GM21515 (cell line): ENCODE data around the gene GRK3.
"Not testable (repeated sequence)": the region's sequence is repeated elsewhere in the genome, so short reads cannot be mapped to it uniquely, and the experiment has no call there.

ENCODE experiments used
- ATAC-seq: cut with Tn5 transposase; IDR thresholded peaks from one replicate; pipeline ENCODE4 v1.9.1; 2021; ENCODE audit not compliant: unreplicated experiment

Gene GRK3

DNA sequence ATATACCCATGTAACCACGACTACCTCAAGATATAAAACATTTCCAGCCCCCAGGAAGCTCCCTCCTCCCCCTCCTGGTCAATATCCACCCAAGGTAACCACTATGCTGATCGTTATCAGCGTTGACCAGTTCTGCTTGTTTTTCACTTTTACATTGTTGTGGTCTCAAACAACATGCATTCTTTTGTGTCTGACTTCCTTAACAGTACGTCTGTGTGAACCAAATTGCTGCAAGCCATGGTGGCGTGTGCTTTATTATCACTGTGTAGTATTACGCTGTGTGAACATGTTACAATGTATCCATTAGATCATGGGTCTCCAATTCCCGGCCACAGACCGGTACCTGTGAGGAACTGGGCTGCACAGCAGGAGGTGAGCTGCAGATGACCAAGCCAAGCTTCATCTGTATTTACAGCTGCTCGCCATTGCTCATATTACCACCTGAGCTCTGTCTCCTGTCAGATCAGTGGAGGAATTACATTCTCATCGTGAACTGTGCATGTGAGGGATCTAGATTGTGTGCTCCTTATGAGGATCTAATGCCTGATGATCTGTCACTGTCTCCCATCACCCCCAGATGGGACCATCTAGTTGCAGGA, 15.5 kb upstream of the GRK3 start:
- ATAC-seq, result no peak

DNA sequence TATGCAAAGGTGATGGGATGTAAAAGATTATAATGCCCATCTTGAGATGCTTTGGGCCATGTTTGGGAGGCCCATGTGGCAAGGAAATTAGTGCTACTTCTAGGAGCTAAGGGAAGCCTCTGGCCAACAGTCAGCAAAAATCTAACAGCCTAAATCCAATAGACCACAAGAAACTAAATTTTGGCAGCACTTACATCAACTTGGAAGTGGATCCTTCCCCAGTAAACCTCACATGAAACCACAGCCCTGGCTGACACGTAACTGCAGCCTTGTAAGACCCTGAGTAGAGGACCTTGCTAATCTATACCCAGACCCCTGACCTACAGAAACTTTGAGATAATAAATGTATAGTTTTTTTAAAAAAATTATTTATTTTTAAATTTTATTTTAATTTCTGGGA, 13.1 kb upstream of the GRK3 start:
- ATAC-seq, result no peak

DNA sequence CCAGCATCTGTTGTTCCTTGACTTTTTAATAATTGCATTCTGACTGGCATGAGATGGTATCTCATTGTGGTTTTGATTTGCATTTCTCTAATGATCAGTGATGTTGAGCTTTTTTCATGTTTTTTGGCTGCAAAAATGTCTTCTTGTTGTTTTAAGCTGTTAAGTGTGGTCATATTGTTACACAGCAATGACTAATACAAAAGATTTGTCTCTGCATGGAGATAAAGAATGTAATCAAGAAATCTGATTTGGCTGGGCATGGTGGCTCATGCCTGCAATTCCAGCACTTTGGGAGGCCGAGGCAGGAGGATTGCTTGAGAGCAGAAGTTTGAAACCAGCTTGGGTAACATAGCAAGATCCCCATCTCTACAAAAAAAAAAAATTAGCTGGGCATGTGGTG, 12.1 kb upstream of the GRK3 start:
- not testable (repeated sequence) for ATAC-seq

DNA sequence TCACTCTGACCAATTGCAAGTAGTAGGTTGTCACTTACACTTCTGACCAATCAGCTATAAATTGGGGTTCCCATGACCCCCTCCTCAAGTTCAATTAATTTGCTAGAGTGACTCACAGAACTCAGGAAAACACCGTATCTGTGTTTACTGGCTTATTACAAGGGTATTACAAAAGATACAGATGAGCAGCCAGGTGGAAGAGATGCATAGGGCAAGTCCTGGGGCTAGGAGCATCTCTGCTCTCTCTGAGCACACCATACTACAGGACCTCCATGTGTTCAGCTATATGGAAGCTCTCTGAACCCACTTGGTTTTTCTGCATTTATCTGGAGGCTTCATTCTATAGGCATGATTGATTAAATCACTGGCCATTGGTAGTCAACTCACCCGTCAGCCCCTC, 11.3 kb upstream of the GRK3 start:
- no peak for ATAC-seq

DNA sequence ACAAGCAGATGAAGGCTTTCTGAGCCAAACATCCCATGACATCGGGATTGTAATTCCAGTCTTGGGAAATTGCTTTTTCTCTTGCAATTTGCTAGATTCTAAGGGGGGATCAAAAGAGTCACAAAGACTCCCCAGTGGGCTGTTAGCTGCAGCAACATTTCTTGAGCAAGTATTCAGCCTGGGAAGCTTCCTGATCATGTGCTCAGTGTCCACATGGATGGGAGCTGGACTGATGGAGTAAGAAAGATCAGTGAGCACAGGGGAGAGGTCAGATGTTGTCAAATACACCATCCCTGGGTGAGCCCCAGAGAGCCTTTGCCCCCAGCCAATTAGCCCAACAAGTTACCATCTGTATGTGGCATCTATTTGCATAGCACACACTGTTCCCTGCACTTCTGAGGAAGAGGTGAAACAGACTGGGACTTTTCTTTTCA, 10.2 kb upstream of the GRK3 start:
- no peak for ATAC-seq

DNA sequence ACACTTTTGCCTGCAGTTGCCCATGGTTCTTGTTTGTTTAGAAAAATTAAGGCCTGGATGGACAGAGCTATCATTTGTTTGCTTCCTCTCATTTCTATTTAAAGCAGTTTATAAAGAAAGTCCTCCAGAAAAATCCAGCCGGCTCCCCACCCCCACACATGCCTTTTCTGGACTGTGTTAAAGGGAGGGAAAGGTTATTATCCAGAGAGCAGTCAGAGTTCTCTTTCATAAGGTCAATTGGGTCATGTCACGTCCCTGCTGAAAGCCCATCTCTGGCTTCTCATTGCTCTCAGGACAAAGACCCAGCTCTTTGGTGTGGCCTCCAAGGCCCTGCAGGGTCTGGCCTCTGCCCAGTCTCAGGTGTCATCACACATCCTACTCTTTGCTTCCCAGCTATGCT, 9.8 kb upstream of the GRK3 start:
- ATAC-seq, result no peak

DNA sequence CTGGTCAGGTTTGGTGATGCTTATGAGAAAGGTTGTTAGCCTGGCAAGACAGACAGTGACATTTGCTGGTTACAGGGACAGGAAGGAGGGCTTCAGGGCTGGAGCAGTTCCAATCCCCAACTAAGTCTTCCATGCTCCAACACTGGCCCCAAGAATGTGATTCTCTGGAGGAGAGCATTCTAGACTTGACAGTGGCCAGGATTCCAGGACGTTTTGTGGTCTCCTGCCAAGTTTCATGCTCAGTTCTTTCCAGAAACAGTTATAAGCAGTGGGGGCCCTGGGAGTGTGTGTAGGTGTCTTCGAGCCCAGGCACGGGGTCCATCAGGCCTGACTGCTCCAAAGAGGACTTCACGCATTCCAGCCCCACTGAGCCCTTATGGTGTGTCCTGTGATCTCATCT, 8.9 kb upstream of the GRK3 start:
- no peak for ATAC-seq

DNA sequence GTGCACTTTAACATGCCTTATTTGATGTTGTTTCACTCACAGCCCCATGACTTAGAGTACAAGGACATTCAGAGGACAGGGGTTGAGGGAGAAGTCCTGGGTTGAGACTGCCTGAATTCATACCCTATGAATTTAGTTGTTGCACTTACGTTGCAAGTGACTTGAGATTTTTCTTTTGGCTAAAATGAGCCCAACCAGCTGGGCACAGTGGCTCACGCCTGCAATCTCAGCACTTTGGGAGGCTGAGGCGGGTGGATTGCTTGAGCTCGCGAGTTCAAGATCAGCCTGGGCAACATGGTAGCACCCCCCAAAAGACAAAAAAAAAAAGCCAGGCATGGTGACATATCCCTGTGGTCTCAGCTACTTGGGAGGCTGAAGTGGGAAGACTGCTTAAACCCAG, 7.3 kb upstream of the GRK3 start:
- no peak for ATAC-seq

DNA sequence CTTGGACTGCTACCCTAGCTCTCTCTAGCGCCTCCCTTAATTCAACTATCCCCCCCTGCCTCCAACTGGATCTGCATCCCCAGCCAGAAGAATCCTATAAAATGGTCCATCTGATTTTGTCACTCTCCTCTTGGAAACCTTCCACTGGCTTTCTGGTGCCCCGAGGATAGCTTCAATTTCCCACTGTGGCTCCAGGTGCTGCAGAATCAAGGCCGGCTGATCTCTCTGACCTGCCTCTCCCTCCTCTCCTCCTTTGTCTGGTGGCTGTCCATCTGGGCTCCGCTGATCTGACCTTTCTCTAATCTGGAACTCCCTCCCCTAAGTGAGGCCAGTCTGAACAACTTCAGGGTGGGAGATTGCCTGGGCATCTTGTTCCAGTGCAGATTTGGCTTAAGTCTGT, 6.1 kb upstream of the GRK3 start:
- no peak for ATAC-seq

DNA sequence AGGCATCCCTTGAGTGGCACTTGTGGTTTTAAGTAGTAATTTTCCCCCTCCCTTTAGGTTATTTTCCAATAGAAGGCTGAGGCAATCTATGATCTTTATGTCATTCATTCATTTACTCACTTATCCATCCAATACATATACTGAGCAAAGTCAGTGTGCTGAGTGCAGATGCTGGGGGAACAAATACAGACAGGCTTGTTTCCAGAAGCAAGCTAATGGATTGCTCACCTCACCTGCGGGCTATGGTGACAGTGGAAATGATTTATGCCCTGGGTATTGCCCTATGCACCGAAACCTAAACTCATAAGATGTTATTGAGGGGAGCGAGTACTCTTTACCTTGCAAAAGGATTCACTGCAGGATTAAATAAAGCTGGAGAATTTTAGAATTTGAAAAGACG, 4.6 kb upstream of the GRK3 start:
- ATAC-seq, result not testable (repeated sequence)

DNA sequence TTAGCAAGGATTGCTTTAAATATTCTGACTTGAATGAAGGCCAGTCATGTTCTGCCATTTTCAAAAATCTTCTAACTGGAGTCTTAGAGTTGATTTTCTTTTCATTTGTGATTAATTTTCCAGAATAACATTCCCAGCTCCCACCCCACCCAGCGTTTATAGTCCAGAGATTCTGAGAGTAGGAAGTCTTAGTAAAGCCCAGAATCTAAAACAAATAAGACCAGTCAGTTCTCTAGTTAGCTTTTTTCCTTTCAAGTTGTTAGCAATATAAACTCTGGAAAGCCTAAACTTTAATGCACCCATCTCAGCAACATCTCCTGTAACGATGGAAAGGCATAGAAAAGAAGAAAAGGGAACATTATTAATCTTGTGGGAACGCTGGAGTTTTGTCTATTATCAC, 3.3 kb upstream of the GRK3 start:
- ATAC-seq, result not testable (repeated sequence)

DNA sequence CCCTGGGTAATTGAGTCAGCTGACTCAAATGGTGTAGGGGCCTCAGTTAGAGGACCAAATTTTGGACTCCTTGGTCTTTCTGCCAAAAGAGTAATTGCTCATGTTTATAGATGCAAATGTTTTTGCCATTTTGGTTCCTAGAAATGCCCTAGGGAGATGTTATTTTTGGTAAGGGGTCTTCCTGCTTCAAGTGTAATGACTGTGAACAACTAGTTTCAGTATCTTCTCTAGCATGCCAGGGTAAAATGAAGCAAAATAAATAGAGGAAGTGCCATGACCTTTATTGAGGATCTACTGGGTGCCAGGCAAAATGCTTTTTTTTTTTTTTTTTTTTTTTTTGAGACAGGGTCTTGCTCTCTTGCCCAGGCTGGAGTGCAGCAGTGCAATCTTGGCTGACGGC, 2.5 kb upstream of the GRK3 start:
- not testable (repeated sequence) for ATAC-seq

DNA sequence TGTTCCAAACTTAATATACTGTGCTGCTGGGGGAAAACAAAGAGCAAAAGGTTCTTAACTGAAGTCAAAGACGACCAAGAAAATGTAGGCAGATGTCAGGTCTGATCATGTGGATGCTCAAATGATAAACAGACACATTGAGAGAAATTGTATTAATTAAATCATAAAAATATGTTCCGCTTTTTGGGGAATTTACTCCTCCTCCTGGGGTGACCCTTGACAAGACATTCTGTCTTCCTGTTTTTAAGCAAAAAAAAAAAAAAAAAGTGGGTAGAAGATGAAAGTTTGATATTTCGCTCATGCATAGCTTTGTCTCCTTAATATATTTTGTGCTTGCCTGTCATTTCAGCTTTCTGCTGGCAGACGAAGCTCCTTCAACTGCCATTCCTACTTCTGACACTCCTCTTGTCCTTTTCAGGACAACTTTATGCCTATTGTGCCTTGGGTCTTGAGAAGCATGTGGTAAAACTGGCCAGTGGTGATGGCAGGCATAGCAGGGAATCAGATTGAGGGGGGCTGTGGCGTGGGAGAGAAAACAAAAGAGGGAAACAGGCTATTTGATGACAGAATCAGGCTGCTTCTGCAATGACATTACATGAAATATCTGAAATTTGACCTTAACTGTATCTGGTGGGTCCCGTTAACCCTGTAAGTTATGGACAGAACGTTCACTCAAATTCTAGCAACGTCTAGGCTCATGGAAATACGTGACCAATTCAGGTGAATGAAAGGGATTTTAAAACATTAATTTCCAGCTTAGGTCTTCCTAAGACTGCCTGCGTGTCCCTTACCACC, 1.3 kb upstream of the GRK3 start:
- not testable (repeated sequence) for ATAC-seq

DNA sequence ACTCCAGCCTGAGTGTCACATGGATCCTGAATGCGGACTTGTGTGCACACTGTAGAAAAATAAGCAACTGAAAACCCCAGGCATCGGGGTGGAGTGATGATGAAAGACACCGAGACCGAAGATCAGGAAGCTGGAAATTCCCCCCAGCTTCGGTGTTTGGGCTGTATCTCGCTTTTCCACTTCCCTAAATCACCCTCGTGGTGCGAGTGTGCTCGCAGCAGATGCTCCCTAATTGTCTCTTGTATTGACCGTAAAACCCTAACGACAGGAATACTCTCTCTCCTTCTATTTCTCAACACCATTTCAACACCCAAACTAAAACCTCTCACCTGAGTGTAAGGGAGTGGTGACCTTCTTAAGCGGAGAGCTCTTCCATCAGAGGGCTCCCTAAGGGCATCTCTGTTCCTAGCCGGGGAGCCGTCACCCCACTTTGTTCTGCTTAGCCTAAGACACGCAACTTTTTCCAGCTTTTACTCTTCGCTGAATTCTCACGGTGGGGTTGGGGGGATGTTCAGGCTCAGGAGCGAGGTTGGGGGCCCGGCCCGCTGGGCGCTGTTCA, 635 bp upstream of the GRK3 start:
- no peak for ATAC-seq

DNA sequence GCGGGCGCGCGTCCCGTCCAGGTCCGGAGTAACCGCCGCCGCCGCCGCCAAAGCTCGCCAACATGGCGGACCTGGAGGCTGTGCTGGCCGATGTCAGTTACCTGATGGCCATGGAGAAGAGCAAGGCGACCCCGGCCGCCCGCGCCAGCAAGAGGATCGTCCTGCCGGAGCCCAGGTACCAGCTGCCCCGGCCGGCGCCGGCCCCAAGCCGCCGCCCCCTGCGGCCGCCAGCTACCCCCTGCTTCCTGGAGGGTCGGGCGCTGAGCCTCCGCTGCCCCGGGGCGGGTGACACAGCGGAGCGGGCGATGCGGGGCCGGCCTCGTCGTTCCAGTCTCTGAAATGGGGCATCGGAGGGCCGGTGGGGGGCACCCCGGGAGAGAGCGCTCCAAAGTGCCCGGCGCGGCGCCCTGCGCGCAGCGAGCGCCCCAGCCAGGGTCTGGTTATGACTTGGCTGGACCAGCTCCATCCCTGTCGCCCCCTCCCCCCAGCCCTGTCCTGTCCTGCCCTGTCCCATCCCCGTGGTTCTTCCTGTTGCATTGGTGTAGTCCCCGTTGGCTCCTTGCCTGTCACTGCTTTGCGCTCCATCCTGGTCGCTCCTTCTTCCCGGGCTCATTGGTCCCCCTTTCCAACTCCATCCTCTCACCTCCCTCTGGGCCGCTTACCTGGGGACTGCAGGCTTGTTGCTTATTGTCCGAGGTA, 653 bp downstream of the GRK3 start:
- no peak for ATAC-seq

DNA sequence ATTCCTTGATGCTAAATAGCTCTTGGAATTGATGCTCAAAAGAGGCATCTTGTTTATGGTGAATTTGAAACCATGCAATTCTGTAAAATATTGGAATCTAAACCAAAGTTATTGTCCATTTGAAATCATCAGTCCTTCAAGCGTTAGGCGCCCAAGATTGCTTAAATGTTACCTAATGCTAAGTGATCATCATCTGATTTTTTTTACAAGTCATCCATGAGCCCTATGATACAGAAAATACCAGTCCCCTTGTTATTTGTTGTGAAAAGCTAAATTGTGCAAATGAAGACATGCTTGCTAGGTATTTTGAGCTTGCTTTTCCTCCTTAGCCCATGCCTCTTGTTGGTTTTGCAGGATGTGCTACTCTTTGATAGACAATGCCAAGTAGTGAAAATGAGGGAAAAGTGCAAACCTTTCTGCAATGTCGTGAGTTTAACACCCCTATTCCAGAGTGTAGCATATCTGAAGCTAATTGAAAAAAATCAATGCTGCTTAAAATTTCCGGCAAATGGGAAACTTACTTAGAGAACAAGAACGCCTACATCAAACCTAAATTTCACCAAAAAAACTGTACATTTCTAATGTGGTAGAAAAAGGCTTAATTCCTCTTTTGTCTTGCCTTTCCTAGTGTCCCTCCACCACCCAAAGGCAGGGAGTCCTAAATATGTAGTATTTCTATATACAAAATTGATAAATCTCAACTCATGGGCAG, 1.9 kb downstream of the GRK3 start:
- ATAC-seq, result no peak

DNA sequence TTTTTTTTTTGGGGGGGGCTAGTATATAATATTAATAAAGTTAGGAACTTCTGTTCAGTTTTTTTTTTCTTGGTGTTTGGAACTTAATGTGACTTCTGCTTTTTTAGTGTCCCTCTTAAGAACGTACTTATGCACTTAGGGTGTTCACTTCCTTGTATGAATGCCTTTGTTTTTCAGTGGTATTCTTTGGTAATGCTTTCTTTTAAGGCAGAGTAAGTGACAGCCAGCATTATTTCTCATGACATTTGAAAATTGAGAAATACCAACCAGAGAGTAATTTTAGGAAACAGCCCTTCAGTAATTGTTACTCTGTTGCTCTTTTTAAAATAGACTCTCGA, 2.4 kb downstream of the GRK3 start:
- no peak for ATAC-seq

DNA sequence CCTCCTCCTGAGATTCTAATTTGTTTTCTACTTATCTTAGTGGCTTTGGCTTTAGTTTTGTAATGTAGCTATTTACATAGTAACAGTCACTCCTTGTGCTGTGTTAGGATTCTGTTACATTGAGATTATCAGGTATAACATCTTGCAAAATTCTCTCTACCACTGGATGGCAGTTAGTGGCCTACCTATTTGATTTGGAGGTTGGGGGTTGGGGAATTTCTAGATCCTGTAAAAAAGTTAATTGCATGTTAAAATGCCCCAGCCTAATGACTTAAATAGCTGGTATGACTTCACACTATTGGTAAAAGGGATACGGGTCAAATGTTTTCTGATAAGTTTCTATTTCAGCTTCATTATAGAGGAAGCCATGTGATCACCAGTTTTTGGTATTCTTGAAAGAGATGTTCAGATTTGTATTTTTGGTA, 2.8 kb downstream of the GRK3 start:
- ATAC-seq, result no peak

DNA sequence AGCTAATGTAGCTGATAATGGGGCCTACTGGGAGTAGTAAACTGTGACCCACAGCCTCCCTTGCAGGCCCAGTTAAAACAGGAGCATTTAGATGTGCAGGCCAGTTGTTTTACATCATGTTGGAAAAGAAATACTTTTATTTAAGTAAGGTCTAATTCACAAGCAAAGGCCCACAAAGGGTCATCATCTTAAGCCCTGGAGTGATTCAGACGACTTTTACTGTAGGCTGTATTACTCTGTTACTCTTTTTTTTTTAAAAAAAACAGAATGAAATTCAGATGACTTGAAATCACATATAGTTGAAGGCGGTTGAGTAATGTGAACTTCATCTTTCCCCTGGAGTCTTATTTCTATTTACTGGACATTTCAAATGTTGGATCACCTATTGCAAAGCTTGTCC, 3.6 kb downstream of the GRK3 start:
- ATAC-seq, result not testable (repeated sequence)

DNA sequence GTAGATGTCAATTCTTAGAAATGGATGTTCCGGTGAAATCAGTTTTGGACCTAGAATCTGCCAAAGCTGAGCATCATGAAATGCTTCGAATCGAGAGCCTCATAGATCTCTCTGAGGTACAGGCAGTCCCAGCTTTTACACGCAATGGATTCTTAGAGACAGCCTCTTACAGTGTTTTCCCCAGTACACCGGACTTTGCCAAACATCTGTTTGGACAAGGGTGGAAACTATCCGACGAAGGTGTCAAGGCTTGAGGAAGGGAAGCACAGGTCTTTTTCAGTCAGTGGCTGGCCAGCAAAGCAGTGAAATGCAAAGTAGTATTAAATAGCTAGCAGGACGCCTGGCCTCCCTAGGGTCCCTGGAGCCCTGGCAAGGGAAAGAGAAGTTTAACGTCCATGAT, 4.9 kb downstream of the GRK3 start:
- ATAC-seq, result no peak

DNA sequence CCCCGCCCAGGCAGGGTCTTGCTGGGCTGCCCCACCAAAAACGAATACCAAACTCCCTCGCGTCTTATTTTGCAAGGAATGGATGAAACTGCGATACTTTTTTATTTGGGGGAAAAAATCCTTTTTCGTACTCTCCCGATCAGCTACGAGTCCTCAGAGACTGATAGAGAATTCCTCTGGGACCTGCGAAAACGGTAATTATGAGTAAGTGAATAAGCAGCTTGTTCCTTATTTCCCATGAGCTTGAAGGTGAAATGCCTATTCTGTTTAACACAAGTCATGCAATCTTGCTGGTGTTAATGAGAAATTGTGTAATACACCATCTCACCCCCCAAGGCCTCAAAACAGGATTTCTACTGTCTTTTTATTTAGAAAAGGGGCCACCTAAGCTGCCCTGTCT, 5.5 kb downstream of the GRK3 start:
- no peak for ATAC-seq
